HEK293 (cell line): ENCODE data around the gene DDX50.

Experiments used
- HOXC10 ChIP-seq: sonication (generic); formaldehyde crosslinking; IDR thresholded peaks from 2 replicates; pipeline ENCODE4 v1.8.1; 2023; ENCODE audit warnings: mild to moderate bottlenecking, missing genetic modification reagents
- KLF17 ChIP-seq: fragments of 450-650 bp; formaldehyde crosslinking; IDR thresholded peaks from 2 replicates; pipeline ENCODE4 v1.5.1; 2016; ENCODE audit warnings: missing biosample characterization, missing genetic modification characterization
- MZF1 ChIP-seq: fragments of 450-650 bp; formaldehyde crosslinking; IDR thresholded peaks from 2 replicates; pipeline ENCODE4 v1.5.1; 2017; ENCODE audit warnings: missing biosample characterization, missing genetic modification characterization, borderline replicate concordance
- TCF7L2 ChIP-seq: IDR thresholded peaks from 2 replicates; pipeline ENCODE4 v1.6.1; 2011; ENCODE audit warnings: low read depth, mild to moderate bottlenecking, inconsistent platforms, low read length, moderate library complexity, borderline replicate concordance
- ZBTB17 ChIP-seq: fragments of 450-650 bp; formaldehyde crosslinking; IDR thresholded peaks from 2 replicates; pipeline ENCODE4 v1.5.1; 2016; ENCODE audit warnings: missing biosample characterization, missing genetic modification characterization
- ZEB2 ChIP-seq: fragments of 450-650 bp; formaldehyde crosslinking; IDR thresholded peaks from 2 replicates; pipeline ENCODE4 v1.5.1; 2016; ENCODE audit warnings: missing biosample characterization, missing genetic modification characterization
- ZFP37 ChIP-seq: fragments of 450-650 bp; formaldehyde crosslinking; IDR thresholded peaks from 2 replicates; pipeline ENCODE4 v1.5.1; 2016; ENCODE audit warnings: missing biosample characterization, missing genetic modification characterization
- ZNF138 ChIP-seq: fragments of 450-650 bp; formaldehyde crosslinking; IDR thresholded peaks from 2 replicates; pipeline ENCODE4 v1.5.1; 2016; ENCODE audit warnings: missing biosample characterization, missing genetic modification characterization, borderline replicate concordance
- ZNF266 ChIP-seq: fragments of 450-650 bp; formaldehyde crosslinking; IDR thresholded peaks from 2 replicates; pipeline ENCODE4 v1.5.1; 2016; ENCODE audit warnings: missing biosample characterization, missing genetic modification characterization, low read depth
- ZNF341 ChIP-seq: fragments of 450-650 bp; formaldehyde crosslinking; IDR thresholded peaks from 2 replicates; pipeline ENCODE4; 2016; ENCODE audit warnings: low read depth, missing biosample characterization, missing genetic modification characterization
- ZNF350 ChIP-seq: fragments of 450-650 bp; formaldehyde crosslinking; IDR thresholded peaks from 2 replicates; pipeline ENCODE4 v1.5.0; 2017; ENCODE audit warnings: missing biosample characterization, mild to moderate bottlenecking, missing genetic modification characterization
- ZNF549 ChIP-seq: fragments of 450-650 bp; IDR thresholded peaks from 2 replicates; pipeline ENCODE4 v1.5.1; 2018; ENCODE audit warnings: missing biosample characterization, missing genetic modification characterization, mild to moderate bottlenecking, inconsistent platforms, moderate library complexity
- ZNF555 ChIP-seq: fragments of 450-650 bp; formaldehyde crosslinking; conservative IDR thresholded peaks from 2 replicates; pipeline ENCODE4 v1.5.1; 2017; ENCODE audit warnings: missing biosample characterization, mild to moderate bottlenecking, missing genetic modification characterization, inconsistent platforms
- ZNF639 ChIP-seq: fragments of 450-650 bp; formaldehyde crosslinking; IDR thresholded peaks from 2 replicates; pipeline ENCODE4 v1.5.1; 2016; ENCODE audit warnings: missing biosample characterization, missing genetic modification characterization
- ZNF843 ChIP-seq: fragments of 450-650 bp; formaldehyde crosslinking; IDR thresholded peaks from 2 replicates; pipeline ENCODE4 v1.5.1; 2016; ENCODE audit warnings: missing biosample characterization, missing genetic modification characterization
- TF ChIP-seq, protein P1 (sequence below): fragments of 450-650 bp; formaldehyde crosslinking; IDR thresholded peaks from 2 replicates; pipeline ENCODE4 v1.5.1; 2016; ENCODE audit warnings: missing biosample characterization, missing genetic modification characterization, low read depth
- TF ChIP-seq, protein P2 (sequence below): fragments of 450-650 bp; formaldehyde crosslinking; IDR thresholded peaks from 2 replicates; pipeline ENCODE4 v1.5.1; 2016; ENCODE audit warnings: missing biosample characterization, missing genetic modification characterization
- TF ChIP-seq, protein P3 (sequence below): fragments of 450-650 bp; formaldehyde crosslinking; IDR thresholded peaks from 2 replicates; pipeline ENCODE4 v1.5.1; 2016; ENCODE audit warnings: missing biosample characterization, missing genetic modification characterization
- TF ChIP-seq, protein P4 (sequence below): fragments of 450-650 bp; formaldehyde crosslinking; IDR thresholded peaks from 2 replicates; pipeline ENCODE4 v1.5.1; 2017; ENCODE audit warnings: missing biosample characterization, missing genetic modification characterization
- TF ChIP-seq, protein P5 (sequence below): fragments of 450-650 bp; formaldehyde crosslinking; conservative IDR thresholded peaks from 2 replicates; pipeline ENCODE4 v1.5.1; 2016; ENCODE audit warnings: low read depth, missing biosample characterization, missing genetic modification characterization

The DDX50 gene

DNA sequence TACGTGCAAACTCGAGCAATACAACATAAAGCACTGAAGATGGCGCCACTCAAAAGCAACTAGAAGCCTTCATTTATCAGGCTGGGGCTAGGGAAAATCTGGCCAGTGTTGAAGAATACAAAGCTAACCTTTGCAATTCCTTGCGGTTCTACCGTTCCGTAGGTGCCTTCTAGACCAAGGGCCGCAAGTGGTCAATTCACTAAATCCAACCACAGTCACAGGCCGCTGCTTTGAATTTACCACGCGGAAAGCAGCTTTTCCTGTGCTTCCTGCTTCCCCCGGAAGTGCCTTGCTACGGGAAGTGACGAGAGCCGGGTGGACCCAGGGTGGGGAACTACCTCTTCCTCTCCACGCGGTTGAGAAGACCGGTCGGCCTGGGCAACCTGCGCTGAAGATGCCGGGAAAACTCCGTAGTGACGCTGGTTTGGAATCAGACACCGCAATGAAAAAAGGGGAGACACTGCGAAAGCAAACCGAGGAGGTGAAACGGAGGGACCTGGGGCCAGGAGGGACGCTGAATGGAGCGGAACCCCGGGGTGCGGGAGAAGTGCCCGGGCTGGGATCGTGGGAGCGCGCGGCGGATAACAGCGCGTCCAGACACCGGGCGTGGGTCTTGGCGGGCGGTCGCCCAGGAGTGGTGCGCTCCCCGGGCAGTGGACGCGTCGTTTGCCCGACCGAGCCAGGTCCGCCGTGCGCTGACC lies 54.9 kb downstream of the DDX50 start, which contains the start of gene DDX21 (continued):
- TF ChIP-seq, protein P1, sequence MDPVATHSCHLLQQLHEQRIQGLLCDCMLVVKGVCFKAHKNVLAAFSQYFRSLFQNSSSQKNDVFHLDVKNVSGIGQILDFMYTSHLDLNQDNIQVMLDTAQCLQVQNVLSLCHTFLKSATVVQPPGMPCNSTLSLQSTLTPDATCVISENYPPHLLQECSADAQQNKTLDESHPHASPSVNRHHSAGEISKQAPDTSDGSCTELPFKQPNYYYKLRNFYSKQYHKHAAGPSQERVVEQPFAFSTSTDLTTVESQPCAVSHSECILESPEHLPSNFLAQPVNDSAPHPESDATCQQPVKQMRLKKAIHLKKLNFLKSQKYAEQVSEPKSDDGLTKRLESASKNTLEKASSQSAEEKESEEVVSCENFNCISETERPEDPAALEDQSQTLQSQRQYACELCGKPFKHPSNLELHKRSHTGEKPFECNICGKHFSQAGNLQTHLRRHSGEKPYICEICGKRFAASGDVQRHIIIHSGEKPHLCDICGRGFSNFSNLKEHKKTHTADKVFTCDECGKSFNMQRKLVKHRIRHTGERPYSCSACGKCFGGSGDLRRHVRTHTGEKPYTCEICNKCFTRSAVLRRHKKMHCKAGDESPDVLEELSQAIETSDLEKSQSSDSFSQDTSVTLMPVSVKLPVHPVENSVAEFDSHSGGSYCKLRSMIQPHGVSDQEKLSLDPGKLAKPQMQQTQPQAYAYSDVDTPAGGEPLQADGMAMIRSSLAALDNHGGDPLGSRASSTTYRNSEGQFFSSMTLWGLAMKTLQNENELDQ, result no peak
- TF ChIP-seq ZBTB17, result peak; percentile 93
- TF ChIP-seq ZEB2 (tag by site-specific recombination), result peak; percentile 25; the same call in 1 of the 2 replicates
- TF ChIP-seq, protein P2, sequence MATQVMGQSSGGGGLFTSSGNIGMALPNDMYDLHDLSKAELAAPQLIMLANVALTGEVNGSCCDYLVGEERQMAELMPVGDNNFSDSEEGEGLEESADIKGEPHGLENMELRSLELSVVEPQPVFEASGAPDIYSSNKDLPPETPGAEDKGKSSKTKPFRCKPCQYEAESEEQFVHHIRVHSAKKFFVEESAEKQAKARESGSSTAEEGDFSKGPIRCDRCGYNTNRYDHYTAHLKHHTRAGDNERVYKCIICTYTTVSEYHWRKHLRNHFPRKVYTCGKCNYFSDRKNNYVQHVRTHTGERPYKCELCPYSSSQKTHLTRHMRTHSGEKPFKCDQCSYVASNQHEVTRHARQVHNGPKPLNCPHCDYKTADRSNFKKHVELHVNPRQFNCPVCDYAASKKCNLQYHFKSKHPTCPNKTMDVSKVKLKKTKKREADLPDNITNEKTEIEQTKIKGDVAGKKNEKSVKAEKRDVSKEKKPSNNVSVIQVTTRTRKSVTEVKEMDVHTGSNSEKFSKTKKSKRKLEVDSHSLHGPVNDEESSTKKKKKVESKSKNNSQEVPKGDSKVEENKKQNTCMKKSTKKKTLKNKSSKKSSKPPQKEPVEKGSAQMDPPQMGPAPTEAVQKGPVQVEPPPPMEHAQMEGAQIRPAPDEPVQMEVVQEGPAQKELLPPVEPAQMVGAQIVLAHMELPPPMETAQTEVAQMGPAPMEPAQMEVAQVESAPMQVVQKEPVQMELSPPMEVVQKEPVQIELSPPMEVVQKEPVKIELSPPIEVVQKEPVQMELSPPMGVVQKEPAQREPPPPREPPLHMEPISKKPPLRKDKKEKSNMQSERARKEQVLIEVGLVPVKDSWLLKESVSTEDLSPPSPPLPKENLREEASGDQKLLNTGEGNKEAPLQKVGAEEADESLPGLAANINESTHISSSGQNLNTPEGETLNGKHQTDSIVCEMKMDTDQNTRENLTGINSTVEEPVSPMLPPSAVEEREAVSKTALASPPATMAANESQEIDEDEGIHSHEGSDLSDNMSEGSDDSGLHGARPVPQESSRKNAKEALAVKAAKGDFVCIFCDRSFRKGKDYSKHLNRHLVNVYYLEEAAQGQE (tag by site-specific recombination), result no peak; the same call in 1 of the 2 replicates
- TF ChIP-seq KLF17 (tag by site-specific recombination), result peak; percentile 45; the same call in 1 of the 2 replicates
- TF ChIP-seq, protein P3, sequence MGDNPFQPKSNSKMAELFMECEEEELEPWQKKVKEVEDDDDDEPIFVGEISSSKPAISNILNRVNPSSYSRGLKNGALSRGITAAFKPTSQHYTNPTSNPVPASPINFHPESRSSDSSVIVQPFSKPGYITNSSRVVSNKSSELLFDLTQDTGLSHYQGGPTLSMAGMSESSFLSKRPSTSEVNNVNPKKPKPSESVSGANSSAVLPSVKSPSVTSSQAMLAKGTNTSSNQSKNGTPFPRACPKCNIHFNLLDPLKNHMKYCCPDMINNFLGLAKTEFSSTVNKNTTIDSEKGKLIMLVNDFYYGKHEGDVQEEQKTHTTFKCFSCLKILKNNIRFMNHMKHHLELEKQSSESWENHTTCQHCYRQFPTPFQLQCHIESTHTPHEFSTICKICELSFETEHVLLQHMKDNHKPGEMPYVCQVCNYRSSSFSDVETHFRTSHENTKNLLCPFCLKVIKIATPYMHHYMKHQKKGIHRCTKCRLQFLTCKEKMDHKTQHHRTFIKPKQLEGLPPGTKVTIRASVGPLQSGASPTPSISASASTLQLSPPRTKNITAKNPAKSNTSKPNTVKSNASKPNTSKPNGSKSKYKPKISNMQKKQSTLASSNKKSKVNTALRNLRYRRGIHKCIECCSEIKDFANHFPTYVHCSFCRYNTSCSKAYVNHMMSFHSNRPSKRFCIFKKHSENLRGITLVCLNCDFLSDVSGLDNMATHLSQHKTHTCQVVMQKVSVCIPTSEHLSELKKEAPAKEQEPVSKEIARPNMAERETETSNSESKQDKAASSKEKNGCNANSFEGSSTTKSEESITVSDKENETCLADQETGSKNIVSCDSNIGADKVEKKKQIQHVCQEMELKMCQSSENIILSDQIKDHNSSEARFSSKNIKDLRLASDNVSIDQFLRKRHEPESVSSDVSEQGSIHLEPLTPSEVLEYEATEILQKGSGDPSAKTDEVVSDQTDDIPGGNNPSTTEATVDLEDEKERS (tag by site-specific recombination), result no peak
- peak; percentile 57 for TF ChIP-seq ZFP37 (tag by site-specific recombination)
- TF ChIP-seq, protein P4, sequence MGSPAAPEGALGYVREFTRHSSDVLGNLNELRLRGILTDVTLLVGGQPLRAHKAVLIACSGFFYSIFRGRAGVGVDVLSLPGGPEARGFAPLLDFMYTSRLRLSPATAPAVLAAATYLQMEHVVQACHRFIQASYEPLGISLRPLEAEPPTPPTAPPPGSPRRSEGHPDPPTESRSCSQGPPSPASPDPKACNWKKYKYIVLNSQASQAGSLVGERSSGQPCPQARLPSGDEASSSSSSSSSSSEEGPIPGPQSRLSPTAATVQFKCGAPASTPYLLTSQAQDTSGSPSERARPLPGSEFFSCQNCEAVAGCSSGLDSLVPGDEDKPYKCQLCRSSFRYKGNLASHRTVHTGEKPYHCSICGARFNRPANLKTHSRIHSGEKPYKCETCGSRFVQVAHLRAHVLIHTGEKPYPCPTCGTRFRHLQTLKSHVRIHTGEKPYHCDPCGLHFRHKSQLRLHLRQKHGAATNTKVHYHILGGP (tag by site-specific recombination), result no peak
- no peak for TF ChIP-seq ZNF350 (tag by site-specific recombination)
- peak; percentile 41; the same call in 1 of the 2 replicates for TF ChIP-seq ZNF639 (tag by site-specific recombination)
- no peak for TF ChIP-seq ZNF549 (tag by site-specific recombination)
- TF ChIP-seq, protein P5, sequence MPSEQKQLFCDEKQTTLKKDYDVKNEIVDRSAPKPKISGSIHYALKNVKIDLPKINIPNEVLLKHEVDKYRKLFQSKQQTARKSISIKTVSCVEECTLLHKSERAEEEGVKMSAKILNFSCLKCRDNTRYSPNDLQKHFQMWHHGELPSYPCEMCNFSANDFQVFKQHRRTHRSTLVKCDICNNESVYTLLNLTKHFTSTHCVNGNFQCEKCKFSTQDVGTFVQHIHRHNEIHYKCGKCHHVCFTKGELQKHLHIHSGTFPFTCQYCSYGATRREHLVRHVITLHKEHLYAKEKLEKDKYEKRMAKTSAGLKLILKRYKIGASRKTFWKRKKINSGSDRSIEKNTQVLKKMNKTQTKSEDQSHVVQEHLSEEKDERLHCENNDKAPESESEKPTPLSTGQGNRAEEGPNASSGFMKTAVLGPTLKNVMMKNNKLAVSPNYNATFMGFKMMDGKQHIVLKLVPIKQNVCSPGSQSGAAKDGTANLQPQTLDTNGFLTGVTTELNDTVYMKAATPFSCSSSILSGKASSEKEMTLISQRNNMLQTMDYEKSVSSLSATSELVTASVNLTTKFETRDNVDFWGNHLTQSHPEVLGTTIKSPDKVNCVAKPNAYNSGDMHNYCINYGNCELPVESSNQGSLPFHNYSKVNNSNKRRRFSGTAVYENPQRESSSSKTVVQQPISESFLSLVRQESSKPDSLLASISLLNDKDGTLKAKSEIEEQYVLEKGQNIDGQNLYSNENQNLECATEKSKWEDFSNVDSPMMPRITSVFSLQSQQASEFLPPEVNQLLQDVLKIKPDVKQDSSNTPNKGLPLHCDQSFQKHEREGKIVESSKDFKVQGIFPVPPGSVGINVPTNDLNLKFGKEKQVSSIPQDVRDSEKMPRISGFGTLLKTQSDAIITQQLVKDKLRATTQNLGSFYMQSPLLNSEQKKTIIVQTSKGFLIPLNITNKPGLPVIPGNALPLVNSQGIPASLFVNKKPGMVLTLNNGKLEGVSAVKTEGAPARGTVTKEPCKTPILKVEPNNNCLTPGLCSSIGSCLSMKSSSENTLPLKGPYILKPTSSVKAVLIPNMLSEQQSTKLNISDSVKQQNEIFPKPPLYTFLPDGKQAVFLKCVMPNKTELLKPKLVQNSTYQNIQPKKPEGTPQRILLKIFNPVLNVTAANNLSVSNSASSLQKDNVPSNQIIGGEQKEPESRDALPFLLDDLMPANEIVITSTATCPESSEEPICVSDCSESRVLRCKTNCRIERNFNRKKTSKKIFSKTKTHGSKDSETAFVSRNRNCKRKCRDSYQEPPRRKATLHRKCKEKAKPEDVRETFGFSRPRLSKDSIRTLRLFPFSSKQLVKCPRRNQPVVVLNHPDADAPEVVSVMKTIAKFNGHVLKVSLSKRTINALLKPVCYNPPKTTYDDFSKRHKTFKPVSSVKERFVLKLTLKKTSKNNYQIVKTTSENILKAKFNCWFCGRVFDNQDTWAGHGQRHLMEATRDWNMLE (tag by site-specific recombination), result peak; percentile 97
- no peak; the same call in none of the 2 replicates for TF ChIP-seq ZNF341 (tag by site-specific recombination)
- TF ChIP-seq ZNF843 (tag by site-specific recombination), result 0 out of 2 replicates have a peak, but pooled peaks have one; percentile 19
- TF ChIP-seq HOXC10, result no peak
- TF ChIP-seq ZNF266, result no peak
- no peak for TF ChIP-seq ZNF555
- no peak for TF ChIP-seq MZF1 (tag by site-specific recombination)
- TF ChIP-seq TCF7L2, result no peak
- no peak for TF ChIP-seq ZNF138 (tag by site-specific recombination)
